Measurements from ENCODE around the gene HELLS. TPM values are rescaled to one million over a fixed set of nuclear protein-coding genes. Genes with fewer than 3 reads are reported as not detected.

HELLS gene
- total RNA-seq, 1 donor, result 5.8 TPM

- H3K4me3 ChIP-seq (ENCODE audit: insufficient read depth, low read length), result no peak overlapping the region
- H3K9me3 ChIP-seq (ENCODE audit: low read depth, low read length), result no peaks in the 10 kb centered on the region
- no peaks in the 10 kb centered on the region for H4K20me1 ChIP-seq (ENCODE audit: insufficient read depth, low read length)
- no peak overlapping the region for H3K4me2 ChIP-seq (ENCODE audit: insufficient read depth, low read length)
- H3K27me3 ChIP-seq (ENCODE audit: insufficient read depth, low read length), result no peaks in the 10 kb centered on the region
- no peak overlapping the region for H2AFZ ChIP-seq (ENCODE audit: low read length)
- no peak for TF ChIP-seq CTCF (IDR thresholded peaks at IDR 0.05; ENCODE audit: extremely low read depth, low read depth, low read length)
- no peaks in the 10 kb centered on the region for H3K36me3 ChIP-seq (ENCODE audit: insufficient read depth, low read length)
- H3K4me1 ChIP-seq (ENCODE audit: insufficient read depth, low read length), result no peaks in the 10 kb centered on the region
- H3K79me2 ChIP-seq (ENCODE audit: insufficient read depth, low read length), result no peaks in the 10 kb centered on the region
- DNase-seq (ENCODE audit: insufficient read length, low spot score, missing footprints), result no peak
- H3K27ac ChIP-seq (ENCODE audit: low read depth, low read length), result no peak overlapping the region
Measured at GRCh38 chr10:94639902-94640301, 94.3 kb downstream of the HELLS start.

- Histone ChIP-seq H2AFZ (ENCODE audit: low read length) (no peak overlapping the region), H3K4me2 (ENCODE audit: insufficient read depth, low read length) (no peak overlapping the region), H3K4me3 (ENCODE audit: insufficient read depth, low read length) (no peak overlapping the region), H3K36me3 (ENCODE audit: insufficient read depth, low read length) (no peaks in the 10 kb centered on the region), H3K79me2 (ENCODE audit: insufficient read depth, low read length) (no peaks in the 10 kb centered on the region), H3K4me1 (ENCODE audit: insufficient read depth, low read length) (no peaks in the 10 kb centered on the region), H3K9me3 (ENCODE audit: low read depth, low read length) (no peaks in the 10 kb centered on the region), H3K27me3 (ENCODE audit: insufficient read depth, low read length) (no peaks in the 10 kb centered on the region), H3K27ac (ENCODE audit: low read depth, low read length) (no peak overlapping the region), H4K20me1 (ENCODE audit: insufficient read depth, low read length) (no peaks in the 10 kb centered on the region)
- no peak for DNase-seq (ENCODE audit: insufficient read length, low spot score, missing footprints)
- TF ChIP-seq CTCF (IDR thresholded peaks at IDR 0.05; ENCODE audit: extremely low read depth, low read depth, low read length), result no peak
Measured at GRCh38 chr10:94640562-94640961, 95.0 kb downstream of the HELLS start.

GRCh38 chr10:94641480-94641879, 95.9 kb downstream of the HELLS start:
- H3K27ac ChIP-seq (ENCODE audit: low read depth, low read length), result no peak overlapping the region

GRCh38 chr10:94644352-94644751, 98.8 kb downstream of the HELLS start:
- Histone ChIP-seq H3K9me3 (ENCODE audit: low read depth, low read length) (no peaks in the 10 kb centered on the region), H4K20me1 (ENCODE audit: insufficient read depth, low read length) (no peaks in the 10 kb centered on the region), H3K4me1 (ENCODE audit: insufficient read depth, low read length) (no peaks in the 10 kb centered on the region), H3K4me2 (ENCODE audit: insufficient read depth, low read length) (no peak overlapping the region), H3K27me3 (ENCODE audit: insufficient read depth, low read length) (no peaks in the 10 kb centered on the region), H3K27ac (ENCODE audit: low read depth, low read length) (no peak overlapping the region), H3K36me3 (ENCODE audit: insufficient read depth, low read length) (no peaks in the 10 kb centered on the region), H2AFZ (ENCODE audit: low read length) (no peak overlapping the region), H3K4me3 (ENCODE audit: insufficient read depth, low read length) (no peak overlapping the region), H3K79me2 (ENCODE audit: insufficient read depth, low read length) (no peaks in the 10 kb centered on the region)
- no peak for DNase-seq (ENCODE audit: insufficient read length, low spot score, missing footprints)
- TF ChIP-seq CTCF (IDR thresholded peaks at IDR 0.05; ENCODE audit: extremely low read depth, low read depth, low read length), result no peak

More at GRCh38 chr10:94641480-94641879, 95.9 kb downstream of the HELLS start:
- H3K79me2 ChIP-seq (ENCODE audit: insufficient read depth, low read length), result no peaks in the 10 kb centered on the region
- no peaks in the 10 kb centered on the region for H3K9me3 ChIP-seq (ENCODE audit: low read depth, low read length)
- no peak overlapping the region for H2AFZ ChIP-seq (ENCODE audit: low read length)
- H3K4me3 ChIP-seq (ENCODE audit: insufficient read depth, low read length), result no peak overlapping the region
- DNase-seq (ENCODE audit: insufficient read length, low spot score, missing footprints), result no peak
- H3K27me3 ChIP-seq (ENCODE audit: insufficient read depth, low read length), result no peaks in the 10 kb centered on the region
- no peak overlapping the region for H3K4me2 ChIP-seq (ENCODE audit: insufficient read depth, low read length)
- no peaks in the 10 kb centered on the region for H4K20me1 ChIP-seq (ENCODE audit: insufficient read depth, low read length)
- no peaks in the 10 kb centered on the region for H3K36me3 ChIP-seq (ENCODE audit: insufficient read depth, low read length)
- no peak for TF ChIP-seq CTCF (IDR thresholded peaks at IDR 0.05; ENCODE audit: extremely low read depth, low read depth, low read length)
- H3K4me1 ChIP-seq (ENCODE audit: insufficient read depth, low read length), result no peaks in the 10 kb centered on the region
